ENCODE results near the gene SART1.
"Not testable (repeated sequence)": the region's sequence is repeated elsewhere in the genome, so short reads cannot be mapped to it uniquely, and the experiment has no call there.

Gene SART1

DNA sequence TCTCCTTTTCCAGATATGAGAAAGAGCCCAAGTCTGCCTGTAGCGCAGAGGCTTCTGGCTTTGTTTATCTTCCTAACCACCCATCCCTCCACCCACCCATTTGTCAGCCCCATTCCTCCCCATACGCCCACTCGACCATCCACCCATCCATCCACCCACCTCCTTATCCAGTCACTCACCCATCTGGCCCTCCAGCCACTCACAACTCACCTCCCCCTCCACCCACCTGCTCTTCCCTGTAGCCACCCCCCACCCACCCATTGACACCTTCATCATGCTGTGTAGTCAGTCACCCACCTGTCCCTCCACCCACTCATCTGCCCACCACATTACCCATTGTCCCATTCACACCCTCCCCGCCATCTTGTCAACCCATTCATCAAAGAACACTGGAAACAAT lies 55.8 kb downstream of the SART1 start:
- no peak for DNase-seq (ENCODE audit: low read depth in 2 of 2)

DNA sequence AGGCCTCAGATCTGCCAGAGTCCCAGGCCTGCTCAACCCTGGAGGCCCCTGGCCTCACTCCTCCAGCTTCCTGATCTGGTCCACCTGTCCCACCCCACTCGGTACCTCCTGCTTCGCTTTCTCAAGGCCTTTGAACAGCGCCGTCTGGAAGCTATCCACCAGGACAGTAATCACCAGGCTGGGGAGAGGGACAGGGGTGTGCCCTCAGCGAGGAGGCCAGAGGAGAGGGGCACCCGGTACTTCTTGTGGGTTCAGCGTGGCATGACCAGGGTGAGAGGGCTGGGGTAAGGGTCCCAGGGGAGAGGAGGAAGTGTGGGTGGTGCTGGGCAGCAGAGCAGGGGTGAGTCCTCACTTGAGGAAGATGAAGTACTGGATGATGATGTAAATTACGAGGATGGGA lies 58.7 kb downstream of the SART1 start:
- no peak for DNase-seq (ENCODE audit: low read depth in 2 of 2)

GRCh38 chr11:66020618-66021357 lies 59.3 kb downstream of the SART1 start:
- peak in 1 of 2 donors; percentile 8 for DNase-seq (ENCODE audit: low read depth in 2 of 2)

- peak; percentile 65 to 67 for DNase-seq (ENCODE audit: low read depth in 2 of 2)
Observed at GRCh38 chr11:66022401-66023185, 61.1 kb downstream of the SART1 start.

GRCh38 chr11:66023186-66023440 lies 61.6 kb downstream of the SART1 start:
- not testable (repeated sequence) for DNase-seq (ENCODE audit: low read depth in 2 of 2)

DNA sequence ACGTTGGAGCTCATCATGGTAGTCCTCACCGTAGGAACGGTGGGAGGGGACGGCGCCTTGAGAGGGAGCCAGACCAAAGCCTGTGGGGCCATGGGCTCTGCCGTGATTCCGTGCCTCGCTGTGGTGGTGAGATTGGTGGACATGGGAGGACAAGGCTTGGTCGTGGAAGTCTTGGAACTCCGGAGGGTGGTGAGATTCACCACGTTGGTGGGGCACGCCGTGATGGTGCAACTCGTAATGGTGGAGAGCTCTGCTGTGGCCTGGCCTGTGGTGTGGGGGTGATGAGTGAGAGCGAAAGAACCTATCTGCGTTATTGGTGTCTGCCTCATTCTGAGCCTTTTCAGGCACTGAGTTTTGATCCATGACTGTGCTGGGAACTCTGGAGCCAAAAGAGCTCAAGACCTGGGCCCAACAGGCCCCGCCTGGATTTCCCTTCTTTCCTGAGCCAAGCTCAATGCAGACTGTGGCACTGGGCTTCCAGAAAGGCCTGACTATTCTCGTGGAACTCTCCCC lies 64.5 kb downstream of the SART1 start, which contains the start of gene CATSPER1:
CATSPER1 (minus strand) TSS at position 463 of the 513 bp plus-strand sequence; CDS start at position 363, 100 bp downstream.
- no peak for DNase-seq (ENCODE audit: low read depth in 2 of 2)

All from stimulated activated CD8-positive, alpha-beta memory T cell treated with anti-CD3 and anti-CD28 coated beads, Interleukin-2, amount 100 ng/mL, for 1 hour (primary cell).